Activated gamma-delta T cell (primary cell): ENCODE results near the gene PLCB4.

Experiments
- DNase-seq: peaks from one replicate; lab custom pipeline; 2025; lab: John Stamatoyannopoulos, UW

PLCB4 gene

GRCh38 chr20:9270831-9271230, 201.9 kb downstream of the PLCB4 start:
- DNase-seq, result no peak

GRCh38 chr20:9276966-9277468, 208.1 kb downstream of the PLCB4 start:
- DNase-seq, result no peak

GRCh38 chr20:9279918-9280401, 211.1 kb downstream of the PLCB4 start:
- no peak for DNase-seq

GRCh38 chr20:9280666-9281065, 211.8 kb downstream of the PLCB4 start:
- DNase-seq, result no peak

GRCh38 chr20:9281803-9282202, 212.9 kb downstream of the PLCB4 start:
- no peak for DNase-seq

- DNase-seq, result no peak
Observed at GRCh38 chr20:9285617-9286016, 216.7 kb downstream of the PLCB4 start.

GRCh38 chr20:9286501-9287461, 217.9 kb downstream of the PLCB4 start:
- no peak for DNase-seq

GRCh38 chr20:9287826-9288225, 218.9 kb downstream of the PLCB4 start:
- DNase-seq, result no peak

- no peak for DNase-seq
Observed at GRCh38 chr20:9290331-9290730, 221.4 kb downstream of the PLCB4 start.

- no peak for DNase-seq
Observed at GRCh38 chr20:9293145-9293544, 224.3 kb downstream of the PLCB4 start.

GRCh38 chr20:9294041-9294440, 225.2 kb downstream of the PLCB4 start:
- DNase-seq, result no peak

- DNase-seq, result no peak
Observed at GRCh38 chr20:9298906-9299305, 230.0 kb downstream of the PLCB4 start.

GRCh38 chr20:9300080-9300479, 231.2 kb downstream of the PLCB4 start:
- DNase-seq, result no peak

GRCh38 chr20:9300534-9300933, 231.6 kb downstream of the PLCB4 start:
- DNase-seq, result no peak

GRCh38 chr20:9301129-9302090, 232.5 kb downstream of the PLCB4 start:
- no peak for DNase-seq

GRCh38 chr20:9302091-9302462, 233.2 kb downstream of the PLCB4 start:
- no peak for DNase-seq

GRCh38 chr20:9306521-9306920, 237.6 kb downstream of the PLCB4 start:
- no peak for DNase-seq

- DNase-seq, result no peak
Observed at GRCh38 chr20:9308056-9308455, 239.2 kb downstream of the PLCB4 start.

- DNase-seq, result no peak
Observed at GRCh38 chr20:9311132-9311531, 242.2 kb downstream of the PLCB4 start.

- no peak for DNase-seq
Observed at GRCh38 chr20:9319687-9320384, 250.9 kb downstream of the PLCB4 start.

- no peak for DNase-seq
Observed at GRCh38 chr20:9321007-9321406, 252.1 kb downstream of the PLCB4 start.

- DNase-seq, result no peak
Observed at GRCh38 chr20:9322661-9323060, 253.8 kb downstream of the PLCB4 start.
